ENCODE measurements around the gene SENP8.

SENP8 gene

GRCh38 chr15:72168131-72168807 is 50.1 kb downstream of the SENP8 start (continued):
- TF ChIP-seq, protein P1, sequence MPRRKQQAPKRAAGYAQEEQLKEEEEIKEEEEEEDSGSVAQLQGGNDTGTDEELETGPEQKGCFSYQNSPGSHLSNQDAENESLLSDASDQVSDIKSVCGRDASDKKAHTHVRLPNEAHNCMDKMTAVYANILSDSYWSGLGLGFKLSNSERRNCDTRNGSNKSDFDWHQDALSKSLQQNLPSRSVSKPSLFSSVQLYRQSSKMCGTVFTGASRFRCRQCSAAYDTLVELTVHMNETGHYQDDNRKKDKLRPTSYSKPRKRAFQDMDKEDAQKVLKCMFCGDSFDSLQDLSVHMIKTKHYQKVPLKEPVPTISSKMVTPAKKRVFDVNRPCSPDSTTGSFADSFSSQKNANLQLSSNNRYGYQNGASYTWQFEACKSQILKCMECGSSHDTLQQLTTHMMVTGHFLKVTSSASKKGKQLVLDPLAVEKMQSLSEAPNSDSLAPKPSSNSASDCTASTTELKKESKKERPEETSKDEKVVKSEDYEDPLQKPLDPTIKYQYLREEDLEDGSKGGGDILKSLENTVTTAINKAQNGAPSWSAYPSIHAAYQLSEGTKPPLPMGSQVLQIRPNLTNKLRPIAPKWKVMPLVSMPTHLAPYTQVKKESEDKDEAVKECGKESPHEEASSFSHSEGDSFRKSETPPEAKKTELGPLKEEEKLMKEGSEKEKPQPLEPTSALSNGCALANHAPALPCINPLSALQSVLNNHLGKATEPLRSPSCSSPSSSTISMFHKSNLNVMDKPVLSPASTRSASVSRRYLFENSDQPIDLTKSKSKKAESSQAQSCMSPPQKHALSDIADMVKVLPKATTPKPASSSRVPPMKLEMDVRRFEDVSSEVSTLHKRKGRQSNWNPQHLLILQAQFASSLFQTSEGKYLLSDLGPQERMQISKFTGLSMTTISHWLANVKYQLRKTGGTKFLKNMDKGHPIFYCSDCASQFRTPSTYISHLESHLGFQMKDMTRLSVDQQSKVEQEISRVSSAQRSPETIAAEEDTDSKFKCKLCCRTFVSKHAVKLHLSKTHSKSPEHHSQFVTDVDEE (CRISPR knock-in tag; IDR thresholded peaks at IDR 0.05) = no peak
- TF ChIP-seq ZNF565 (CRISPR knock-in tag; conservative IDR thresholded peaks at IDR 0.05; ENCODE audit: low read depth) (no peak), ZFP3 (CRISPR knock-in tag; IDR thresholded peaks at IDR 0.05) (no peak)

DNA sequence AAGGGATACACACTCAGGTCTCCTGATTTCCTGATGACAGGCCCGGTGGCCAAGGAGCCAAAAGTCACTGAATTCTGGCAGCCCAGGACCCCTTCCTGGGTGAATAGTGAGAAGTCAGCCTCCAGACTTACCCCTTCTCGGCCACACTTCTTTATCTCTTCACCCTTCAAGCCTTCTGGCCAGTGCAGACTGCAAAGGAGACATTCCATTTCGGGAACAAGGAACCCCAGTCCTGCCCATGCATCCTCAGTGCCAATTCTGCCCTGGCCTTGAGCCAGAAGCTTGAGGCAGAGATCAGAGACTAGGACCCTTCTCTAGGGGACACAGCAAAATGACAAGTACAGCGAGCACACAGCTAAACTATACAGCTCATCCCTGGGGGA is 50.6 kb downstream of the SENP8 start:
- no peak; the same call in 2 of the 3 replicates for ATAC-seq
- TF ChIP-seq ZC3H10 (CRISPR knock-in tag; IDR thresholded peaks at IDR 0.05) (no peak), CSDC2 (CRISPR knock-in tag; IDR thresholded peaks at IDR 0.05) (no peak), OSR1 (CRISPR knock-in tag; IDR thresholded peaks at IDR 0.05) (no peak), TCF4 (CRISPR knock-in tag; IDR thresholded peaks at IDR 0.05; ENCODE audit: borderline replicate concordance) (no peak), CSRNP3 (CRISPR knock-in tag; IDR thresholded peaks at IDR 0.05) (no peak), BACH2 (CRISPR knock-in tag; IDR thresholded peaks at IDR 0.05; ENCODE audit: borderline replicate concordance) (no peak), GLIS3 (CRISPR knock-in tag; IDR thresholded peaks at IDR 0.05) (no peak), ZNF70 (CRISPR knock-in tag; IDR thresholded peaks at IDR 0.05) (no peak), ESRRG (CRISPR knock-in tag; IDR thresholded peaks at IDR 0.05) (no peak), TOX (CRISPR knock-in tag; IDR thresholded peaks at IDR 0.05; ENCODE audit: borderline replicate concordance) (no peak), ZFP30 (CRISPR knock-in tag; IDR thresholded peaks at IDR 0.05) (no peak), ARNTL (CRISPR knock-in tag; IDR thresholded peaks at IDR 0.05; ENCODE audit: borderline replicate concordance, low read depth) (no peak), ZFP3 (CRISPR knock-in tag; IDR thresholded peaks at IDR 0.05) (no peak), RARB (CRISPR knock-in tag; IDR thresholded peaks at IDR 0.05) (no peak), PPARA (CRISPR knock-in tag; IDR thresholded peaks at IDR 0.05; ENCODE audit: borderline replicate concordance) (no peak), ISL1 (CRISPR knock-in tag; IDR thresholded peaks at IDR 0.05) (no peak), SNAI2 (CRISPR knock-in tag; IDR thresholded peaks at IDR 0.05) (no peak)
- TF ChIP-seq, protein P2, sequence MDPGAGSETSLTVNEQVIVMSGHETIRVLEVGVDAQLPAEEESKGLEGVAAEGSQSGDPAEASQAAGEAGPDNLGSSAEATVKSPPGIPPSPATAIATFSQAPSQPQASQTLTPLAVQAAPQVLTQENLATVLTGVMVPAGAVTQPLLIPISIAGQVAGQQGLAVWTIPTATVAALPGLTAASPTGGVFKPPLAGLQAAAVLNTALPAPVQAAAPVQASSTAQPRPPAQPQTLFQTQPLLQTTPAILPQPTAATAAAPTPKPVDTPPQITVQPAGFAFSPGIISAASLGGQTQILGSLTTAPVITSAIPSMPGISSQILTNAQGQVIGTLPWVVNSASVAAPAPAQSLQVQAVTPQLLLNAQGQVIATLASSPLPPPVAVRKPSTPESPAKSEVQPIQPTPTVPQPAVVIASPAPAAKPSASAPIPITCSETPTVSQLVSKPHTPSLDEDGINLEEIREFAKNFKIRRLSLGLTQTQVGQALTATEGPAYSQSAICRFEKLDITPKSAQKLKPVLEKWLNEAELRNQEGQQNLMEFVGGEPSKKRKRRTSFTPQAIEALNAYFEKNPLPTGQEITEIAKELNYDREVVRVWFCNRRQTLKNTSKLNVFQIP (CRISPR knock-in tag; IDR thresholded peaks at IDR 0.05; ENCODE audit: borderline replicate concordance, low read depth) = no peak
- TF ChIP-seq, protein P1 (CRISPR knock-in tag; IDR thresholded peaks at IDR 0.05) = no peak

GRCh38 chr15:72169236-72169920 is 51.2 kb downstream of the SENP8 start:
- 0 out of 3 replicates have a peak, but pooled peaks have one; percentile 11 for ATAC-seq
- TF ChIP-seq TCF4 (CRISPR knock-in tag; IDR thresholded peaks at IDR 0.05; ENCODE audit: borderline replicate concordance) (no peak), GLIS3 (CRISPR knock-in tag; IDR thresholded peaks at IDR 0.05) (no peak), ZNF8 (CRISPR knock-in tag; IDR thresholded peaks at IDR 0.05) (no peak), BACH2 (CRISPR knock-in tag; IDR thresholded peaks at IDR 0.05; ENCODE audit: borderline replicate concordance) (no peak), ZFP3 (CRISPR knock-in tag; IDR thresholded peaks at IDR 0.05) (no peak), RARB (CRISPR knock-in tag; IDR thresholded peaks at IDR 0.05) (no peak)
